Fibroblast of the aortic adventitia (primary cell): Measurements from ENCODE around the gene IL21R. TPM values are rescaled to one million over a fixed set of nuclear protein-coding genes. Genes with fewer than 3 reads are reported as not detected.

ENCODE experiments used
- DNase-seq: peaks from one replicate; pipeline ENCODE4 v3.0.0-alpha.2; 2010; ENCODE audit warnings: low read depth
- H3K4me3 ChIP-seq: 2 replicates; pipeline ENCODE4 v1.5.1; 2011; ENCODE audit warnings: low read depth, mild to moderate bottlenecking, control low read depth, low read length, moderate library complexity
- CTCF ChIP-seq: IDR thresholded peaks from 2 replicates; pipeline ENCODE4 v1.5.1; 2011; ENCODE audit warnings: mild to moderate bottlenecking, low read length, control low read depth, inconsistent platforms; ENCODE audit not compliant: insufficient read depth
- total RNA-seq: library from RNA; depleted of rRNA; stranded (reverse); fragments of >200 nt; gene quantifications from 2 replicates; pipeline ENCODE4 v1.2.3, GENCODE V29; 2012; ENCODE audit warnings: low replicate concordance

IL21R gene
- total RNA-seq, 1 donor: 0.54 TPM

GRCh38 chr16:27444015-27444414 lies 42.0 kb downstream of the IL21R start:
- peak; percentile 74 for DNase-seq
- H3K4me3 ChIP-seq: no peak overlapping the region
- no peak for TF ChIP-seq CTCF

GRCh38 chr16:27444470-27444869 lies 42.5 kb downstream of the IL21R start:
- H3K4me3 ChIP-seq: no peak overlapping the region
- DNase-seq: no peak
- TF ChIP-seq CTCF: no peak

- DNase-seq: no peak
- TF ChIP-seq CTCF: no peak
- H3K4me3 ChIP-seq: no peak overlapping the region
Measured at GRCh38 chr16:27445502-27446175, 43.7 kb downstream of the IL21R start.

- no peak for DNase-seq
- H3K4me3 ChIP-seq: no peak overlapping the region
- TF ChIP-seq CTCF: no peak
Measured at GRCh38 chr16:27446721-27447120, 44.7 kb downstream of the IL21R start.

- no peak for TF ChIP-seq CTCF
- no peak for DNase-seq
- no peak overlapping the region for H3K4me3 ChIP-seq
Measured at GRCh38 chr16:27447301-27447700, 45.3 kb downstream of the IL21R start.

- TF ChIP-seq CTCF: no peak
- no peak overlapping the region for H3K4me3 ChIP-seq
- no peak for DNase-seq
Measured at GRCh38 chr16:27448532-27449433, 46.8 kb downstream of the IL21R start.
